Iris pigment epithelial cell (primary cell): Measurements from ENCODE around the gene IPCEF1.

Source experiments
- DNase-seq: peaks from one replicate; pipeline ENCODE4 v3.0.0-alpha.2; 2011; ENCODE audit warnings: low read depth

Gene IPCEF1

GRCh38 chr6:154246723-154247118, 109.9 kb downstream of the IPCEF1 start:
- DNase-seq: no peak

- no peak for DNase-seq
Observed at GRCh38 chr6:154245506-154245905, 111.1 kb downstream of the IPCEF1 start.

DNA sequence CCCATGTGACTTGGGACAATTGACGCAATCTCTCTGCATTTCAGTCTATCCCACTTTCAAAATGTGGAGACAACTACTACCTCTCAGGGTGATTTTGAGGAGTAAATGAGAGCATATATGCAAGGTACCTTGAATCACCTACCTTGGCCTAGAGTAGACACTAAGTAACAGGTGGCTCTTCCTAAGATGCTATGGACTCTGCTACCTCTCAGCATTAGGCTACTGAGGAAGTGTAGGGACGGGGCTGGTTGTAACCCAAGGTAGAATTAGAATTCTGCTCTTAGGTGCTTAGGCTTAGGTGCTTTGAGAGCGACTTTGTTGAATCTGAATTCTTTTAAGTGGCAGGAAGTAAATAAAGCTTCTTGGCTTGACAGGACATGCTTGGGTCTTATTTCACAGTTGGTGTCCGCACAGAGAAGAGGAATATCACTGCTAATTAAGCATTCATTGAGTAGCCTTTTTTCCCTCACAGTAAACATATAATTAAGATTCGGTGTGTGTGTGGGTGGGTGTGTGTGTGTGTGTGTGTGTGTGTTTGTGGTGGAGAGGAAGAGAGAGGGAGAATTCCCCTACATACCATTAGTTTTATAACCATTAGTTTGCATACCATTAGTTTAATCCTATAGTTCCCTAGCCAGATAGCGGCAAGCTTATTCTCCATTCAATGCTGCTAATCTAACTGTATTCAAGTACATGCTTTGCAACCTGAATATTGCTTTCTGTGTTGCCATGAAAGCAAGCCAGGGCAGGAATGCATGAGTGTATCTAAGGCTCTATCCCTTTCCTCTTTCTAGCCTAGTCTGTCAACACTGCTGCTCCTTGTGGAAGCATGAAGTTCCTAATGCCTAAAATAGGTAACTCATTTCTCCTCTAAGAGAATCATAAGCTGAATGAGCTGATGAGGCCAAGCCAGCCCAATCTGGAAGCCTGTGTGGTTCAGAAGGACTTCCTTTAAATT, 112.5 kb downstream of the IPCEF1 start:
- no peak for DNase-seq

- no peak for DNase-seq
Observed at GRCh38 chr6:154242617-154243357, 113.8 kb downstream of the IPCEF1 start.

- DNase-seq: no peak
Observed at GRCh38 chr6:154241581-154241980, 115.0 kb downstream of the IPCEF1 start.

GRCh38 chr6:154241061-154241460, 115.5 kb downstream of the IPCEF1 start:
- peak; percentile 18 for DNase-seq

- no peak for DNase-seq
Observed at GRCh38 chr6:154239392-154239791, 117.2 kb downstream of the IPCEF1 start.

GRCh38 chr6:154238831-154239230, 117.8 kb downstream of the IPCEF1 start:
- DNase-seq: no peak

DNA sequence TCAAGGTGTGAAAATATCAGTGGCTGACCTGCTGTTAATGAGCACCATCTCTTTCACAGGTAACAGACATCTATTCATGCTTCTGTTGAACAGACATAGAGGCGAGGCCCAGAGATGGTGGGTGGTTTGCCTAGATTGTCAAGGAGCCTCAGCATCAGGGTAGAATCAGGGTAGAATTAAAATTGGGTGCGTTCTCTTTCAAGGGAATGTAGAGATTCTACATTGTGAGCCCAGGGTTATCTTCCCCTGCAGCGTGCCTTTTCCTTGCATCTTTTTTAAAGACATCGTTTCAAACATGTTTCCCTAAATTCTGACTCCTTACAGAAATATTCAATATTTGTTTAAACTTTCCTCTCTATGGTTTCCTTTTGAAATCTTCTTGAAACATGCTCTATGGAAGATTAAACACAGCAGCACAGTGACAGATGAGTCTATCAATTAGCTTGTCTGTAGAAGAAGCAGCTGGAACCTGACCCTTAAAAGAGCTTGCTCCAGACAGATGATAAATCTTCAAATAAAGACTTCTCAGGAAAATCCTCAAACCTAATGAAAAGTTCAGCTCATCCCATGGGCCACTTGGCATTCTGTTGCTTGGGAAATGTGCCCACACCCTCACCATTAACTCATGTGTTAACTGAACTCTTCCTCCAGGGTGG, 119.8 kb downstream of the IPCEF1 start:
- DNase-seq: no peak

GRCh38 chr6:154234019-154234772, 122.4 kb downstream of the IPCEF1 start:
- no peak for DNase-seq

DNA sequence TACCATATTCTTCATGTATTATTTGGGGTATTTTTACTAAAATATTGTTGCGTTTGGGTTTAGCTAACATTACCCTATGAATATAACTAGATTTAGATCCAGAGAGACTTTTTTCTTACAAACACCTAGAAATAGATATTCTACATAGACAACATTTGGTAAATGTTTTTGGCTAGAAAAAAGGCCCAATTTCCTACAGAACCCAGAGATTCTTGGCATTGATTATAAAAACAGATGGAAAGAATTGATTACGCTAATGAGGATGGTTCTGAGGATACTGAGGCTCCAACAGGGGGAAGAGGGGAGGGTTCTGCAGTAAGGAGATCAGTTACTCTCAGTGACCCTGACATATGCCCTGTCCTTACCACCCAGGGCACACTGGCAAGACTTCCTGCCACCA, 123.2 kb downstream of the IPCEF1 start:
- DNase-seq: no peak

DNA sequence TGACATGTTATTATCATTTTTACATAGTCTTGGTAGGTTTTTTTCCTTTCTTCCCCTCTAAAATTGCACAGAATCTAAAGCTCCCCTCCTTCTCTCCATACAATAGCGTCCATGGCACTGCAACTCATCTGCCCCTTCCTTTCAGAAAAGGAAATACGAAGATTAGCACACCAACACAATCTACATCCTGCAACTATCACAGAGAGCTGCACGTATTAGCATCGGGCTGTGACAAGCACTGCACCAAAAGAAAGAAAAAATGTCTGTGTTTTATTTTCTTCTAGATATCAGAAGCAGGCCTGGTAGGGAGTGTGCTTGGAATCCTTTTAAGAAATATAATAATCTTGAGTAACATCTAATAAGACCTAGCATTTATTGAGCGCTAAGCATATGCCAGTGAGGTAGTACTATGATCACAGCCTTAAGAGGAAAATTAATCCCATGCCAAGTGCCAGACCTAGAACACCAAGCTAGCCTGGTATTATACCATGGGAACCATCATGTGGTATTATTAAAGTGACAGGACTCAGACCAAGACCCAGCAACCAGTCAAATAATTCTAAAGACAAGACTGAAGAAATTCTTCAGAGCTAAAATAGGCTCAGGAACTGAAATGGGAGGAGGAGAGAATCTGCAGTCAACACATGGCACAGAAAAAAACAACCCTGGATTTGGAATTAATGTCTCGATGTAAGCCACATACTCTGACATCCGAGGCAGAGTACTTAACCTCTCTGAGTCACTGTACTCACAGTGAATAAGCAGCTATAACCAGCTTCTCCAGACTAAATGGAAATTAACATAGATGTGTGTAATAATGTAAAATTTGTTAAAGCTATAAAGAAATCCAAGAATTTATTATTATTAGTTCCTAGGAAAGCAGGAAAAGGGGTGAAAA, 124.3 kb downstream of the IPCEF1 start:
- peak; percentile 32 for DNase-seq

DNA sequence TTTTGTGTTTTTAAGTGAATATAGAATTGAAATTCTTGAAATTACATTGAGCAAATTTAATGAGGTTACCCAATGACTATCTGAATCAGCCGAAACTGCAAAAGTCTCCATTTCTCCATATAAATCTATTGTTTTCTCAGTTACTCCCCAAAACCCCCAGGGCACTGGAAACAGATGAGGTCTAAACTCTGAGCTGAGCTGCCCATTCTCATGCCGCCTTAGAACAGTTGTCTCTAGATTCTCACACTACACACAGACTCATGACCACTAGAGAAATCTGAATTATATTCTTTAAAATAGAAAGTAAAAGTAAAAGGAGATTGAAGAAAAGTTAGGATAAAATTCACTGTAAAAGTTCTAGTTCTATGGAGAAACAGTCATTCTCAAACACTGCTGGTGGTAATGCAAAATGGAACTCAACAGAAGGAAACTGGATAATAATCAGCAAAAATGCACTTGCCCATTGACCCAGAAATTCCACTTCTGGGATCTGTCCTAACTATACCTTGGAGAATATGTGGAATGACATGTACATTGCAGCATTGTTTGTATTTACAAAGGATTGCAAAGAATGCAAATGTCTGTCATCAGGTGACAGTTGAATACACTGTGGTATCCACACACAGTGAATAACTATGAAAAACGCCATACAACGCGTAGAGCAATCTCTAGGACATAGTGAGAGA, 125.5 kb downstream of the IPCEF1 start:
- no peak for DNase-seq

DNA sequence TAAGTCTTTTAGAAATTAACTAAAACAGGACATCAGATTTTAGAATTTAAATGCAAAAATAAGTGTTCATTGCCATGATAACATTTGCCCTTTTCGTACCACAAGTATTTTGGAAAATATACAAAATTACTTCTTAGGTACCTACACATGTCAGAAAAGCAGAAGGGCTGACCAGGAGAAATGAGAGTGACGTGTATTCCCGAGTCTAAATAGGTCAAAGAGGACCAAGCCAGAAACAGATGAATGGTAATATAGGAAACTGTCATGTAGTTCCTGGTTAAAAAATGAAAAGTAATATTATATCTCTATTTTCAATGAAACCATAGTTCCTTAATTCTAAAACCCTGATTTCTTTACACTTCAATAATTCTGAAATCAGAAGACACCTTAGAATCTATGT, 126.2 kb downstream of the IPCEF1 start:
- DNase-seq: no peak

DNA sequence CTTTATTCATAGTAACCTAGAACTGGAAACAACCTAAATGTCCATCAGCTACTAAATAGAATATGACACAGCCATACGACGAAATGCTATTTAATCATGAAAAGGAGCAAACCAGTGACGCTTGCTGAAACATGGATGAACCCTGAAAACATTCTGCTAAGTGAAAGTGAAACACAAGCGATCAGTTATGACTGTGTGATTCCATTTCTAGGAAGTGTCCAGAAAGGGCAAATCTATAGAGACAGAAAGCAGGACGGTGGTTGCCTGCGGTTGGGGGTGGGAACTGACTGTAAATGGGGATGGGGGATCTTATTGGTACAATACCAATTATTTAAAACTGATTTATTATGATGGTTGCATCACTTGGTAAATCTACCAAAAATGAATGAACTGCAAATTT, 126.8 kb downstream of the IPCEF1 start:
- DNase-seq: no peak

DNA sequence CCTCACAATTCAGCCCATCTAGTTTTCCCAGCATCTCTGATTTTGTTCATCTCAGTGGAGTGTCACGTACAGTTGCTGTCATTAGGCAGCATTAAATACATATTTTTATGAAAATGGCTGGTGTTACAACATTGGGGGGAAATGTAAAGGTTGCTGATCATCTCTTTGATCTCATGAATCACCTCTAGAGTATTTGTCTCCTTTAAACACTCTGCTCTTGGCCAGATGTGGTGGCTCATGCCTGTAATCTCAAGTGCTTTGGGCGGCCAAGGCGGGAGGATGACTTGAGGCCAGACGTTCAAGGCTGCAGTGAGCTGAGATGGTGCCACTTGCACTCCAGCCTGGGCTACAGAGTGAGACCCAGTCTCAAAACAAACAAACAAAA, 128.1 kb downstream of the IPCEF1 start:
- no peak for DNase-seq

DNA sequence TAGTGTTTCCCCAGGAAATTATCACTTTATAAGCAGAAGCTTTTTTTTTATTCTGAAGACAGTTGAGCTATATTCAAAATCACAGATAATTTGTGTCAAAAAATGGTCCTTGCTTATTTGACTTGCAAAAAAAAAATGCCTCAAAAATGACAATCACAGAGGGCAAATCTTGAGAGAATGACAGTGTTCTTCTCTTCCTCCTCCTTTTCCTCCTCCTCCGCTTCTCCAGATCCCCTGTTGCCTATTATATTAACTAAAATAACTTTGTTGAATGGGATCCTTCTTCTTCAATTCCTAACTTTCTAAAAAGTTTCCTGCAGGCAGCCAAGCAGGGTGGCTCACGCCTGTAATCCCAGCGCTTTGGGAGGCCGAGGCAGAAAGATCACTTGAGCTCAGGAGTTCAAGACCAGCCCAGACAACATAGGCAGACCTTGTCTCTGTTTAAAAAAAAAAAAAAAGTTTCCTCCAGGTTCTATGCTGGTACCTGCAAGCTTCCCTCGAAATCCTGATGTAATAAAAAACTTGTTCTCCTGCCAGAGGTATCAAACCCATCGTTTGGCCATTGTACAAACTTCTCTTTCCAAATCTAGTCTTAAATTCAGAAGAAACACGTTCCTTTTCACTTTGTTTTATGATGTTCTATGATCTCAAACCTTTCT, 128.6 kb downstream of the IPCEF1 start:
- no peak for DNase-seq

- no peak for DNase-seq
Observed at GRCh38 chr6:154226461-154226860, 130.1 kb downstream of the IPCEF1 start.

DNA sequence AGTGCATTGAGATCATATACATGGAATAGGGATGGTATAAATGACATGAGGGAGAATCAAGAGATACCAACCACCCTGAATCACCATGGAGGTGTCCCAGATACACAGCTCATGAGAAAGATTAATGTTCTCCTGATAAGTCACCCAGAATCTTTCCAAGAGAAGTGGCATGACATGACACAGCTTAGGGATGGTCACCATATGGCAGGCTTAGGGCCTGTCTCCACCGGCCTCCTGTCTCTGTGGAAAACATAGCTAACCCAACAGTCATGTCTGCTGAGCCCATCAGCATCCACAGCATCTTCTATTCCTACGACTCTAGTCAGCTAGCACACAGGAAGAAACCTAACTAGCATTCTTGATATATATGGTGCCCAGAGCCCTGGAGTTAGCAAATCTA, 133.3 kb downstream of the IPCEF1 start:
- no peak for DNase-seq

GRCh38 chr6:154222716-154223115, 133.9 kb downstream of the IPCEF1 start:
- no peak for DNase-seq
